ENCODE results near the gene TNFRSF1B.

The TNFRSF1B gene

GRCh38 chr1:12157366-12158231 lies 9.2 kb upstream of the TNFRSF1B start:
- DNase-seq = no peak

DNA sequence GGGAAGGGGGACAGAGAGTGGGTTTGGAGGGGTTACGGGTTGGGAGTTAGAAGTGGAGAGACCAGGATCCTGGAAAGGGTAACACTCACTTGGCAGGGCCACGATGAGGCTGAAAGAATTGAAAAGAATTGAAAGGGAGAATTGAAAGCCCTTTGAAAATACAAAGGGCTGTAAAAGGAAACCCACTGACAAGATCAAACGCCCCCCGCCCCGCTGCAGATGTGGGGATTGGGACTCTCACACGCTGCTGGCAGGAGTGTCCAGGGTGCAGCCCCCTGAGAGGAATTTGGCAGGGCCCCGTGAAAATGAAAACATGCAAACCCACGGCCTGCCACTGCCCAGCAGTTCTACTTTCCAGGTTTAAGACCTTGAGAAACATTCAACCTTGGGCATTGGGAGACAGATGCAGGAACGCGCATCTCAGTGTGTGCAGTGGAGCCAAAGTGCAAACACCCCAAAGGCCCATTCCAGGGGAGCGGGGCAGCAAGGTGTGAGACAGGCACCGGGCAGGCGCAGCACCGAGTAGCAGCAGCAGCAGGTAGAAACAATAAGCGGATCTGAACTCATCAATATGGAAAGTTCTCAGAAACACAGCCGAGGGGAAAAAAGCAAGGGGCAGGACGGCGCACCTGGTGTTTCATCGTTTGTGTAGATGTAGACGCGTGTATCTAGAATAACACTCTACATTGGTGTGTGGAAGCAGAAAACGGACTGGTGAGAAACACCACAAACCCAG lies 8.3 kb upstream of the TNFRSF1B start:
- no peak for DNase-seq

- no peak for DNase-seq
These were observed 7.0 kb upstream of the TNFRSF1B start for GRCh38 chr1:12159816-12160215.

DNA sequence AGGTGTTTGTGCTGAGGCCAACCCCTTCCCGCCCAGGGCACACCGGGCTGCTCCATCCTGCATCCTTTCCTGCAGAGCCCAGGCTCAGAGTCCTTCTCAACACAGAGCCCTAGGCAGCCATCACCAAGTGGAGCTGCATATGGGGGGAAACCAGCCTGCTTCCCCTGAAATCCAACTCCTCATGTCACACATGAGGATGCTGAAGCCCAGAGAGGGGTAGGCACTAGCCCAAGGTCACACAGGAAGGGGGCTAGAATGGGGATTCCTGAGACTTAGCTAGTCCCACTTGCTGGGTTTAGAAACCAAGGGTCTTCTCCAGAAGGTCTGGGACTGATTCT lies 5.5 kb upstream of the TNFRSF1B start:
- DNase-seq = no peak

DNA sequence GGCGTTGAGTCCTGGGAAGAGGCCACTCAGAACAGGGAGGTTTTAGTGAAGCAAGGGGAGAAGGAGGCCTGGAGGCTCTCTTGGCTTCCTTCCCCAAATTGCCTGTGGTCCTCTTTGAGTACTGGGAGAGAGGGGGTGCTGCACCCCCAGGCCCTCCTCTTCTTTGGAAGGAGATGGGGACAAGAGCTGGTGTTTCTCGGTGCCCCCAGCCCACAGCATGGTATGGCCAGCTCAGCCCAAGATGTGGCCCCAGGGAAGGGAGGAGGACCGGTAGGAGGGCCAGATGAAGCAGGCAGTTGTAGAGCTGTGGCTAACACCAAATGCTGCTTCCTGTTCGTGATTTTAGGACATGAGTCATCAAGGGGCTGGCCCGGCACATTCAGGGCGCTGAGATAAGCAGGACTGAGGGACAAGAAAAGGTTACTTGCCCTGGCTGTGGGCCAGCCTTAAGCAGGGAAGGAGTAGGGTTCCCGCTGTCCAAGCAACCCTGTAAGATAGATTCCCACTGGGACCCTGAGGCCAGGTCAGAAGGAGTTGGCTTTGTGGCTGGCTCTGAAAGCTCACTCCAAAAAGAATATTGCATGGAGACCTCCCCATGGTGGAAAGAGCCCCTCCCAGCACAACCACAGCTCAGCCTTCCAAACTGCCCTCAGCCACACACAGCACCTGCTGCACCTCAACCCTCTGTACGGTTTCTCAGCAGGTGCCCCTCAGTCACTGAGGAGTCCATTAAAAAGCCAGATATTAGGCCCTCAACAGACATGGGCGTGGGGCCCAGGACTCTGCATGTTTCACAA lies 4.9 kb upstream of the TNFRSF1B start:
- peak in 27 of 56 donors; percentile 12 to 62 (median 29) for DNase-seq

GRCh38 chr1:12162459-12163137 lies 4.2 kb upstream of the TNFRSF1B start:
- no peak for DNase-seq

DNA sequence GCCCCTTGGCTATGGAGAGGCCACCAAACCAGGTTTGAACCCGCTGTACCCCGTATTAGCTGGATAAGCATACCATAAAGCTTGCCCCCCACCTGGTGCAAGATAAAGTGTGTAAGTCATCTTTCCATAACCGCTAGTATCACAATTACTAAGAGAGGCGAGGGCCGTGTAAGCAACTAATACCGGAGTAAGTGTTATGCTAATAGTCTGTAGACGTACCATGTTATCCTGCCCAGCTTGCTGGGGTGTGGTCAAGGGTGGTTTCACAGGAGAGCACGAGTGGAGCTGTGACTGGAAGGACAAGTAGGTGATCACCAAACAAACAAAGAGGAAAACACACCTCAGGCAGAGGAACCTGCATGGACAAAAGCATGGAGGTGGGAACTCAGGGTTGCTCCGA lies 3.6 kb upstream of the TNFRSF1B start:
- DNase-seq = no peak

DNA sequence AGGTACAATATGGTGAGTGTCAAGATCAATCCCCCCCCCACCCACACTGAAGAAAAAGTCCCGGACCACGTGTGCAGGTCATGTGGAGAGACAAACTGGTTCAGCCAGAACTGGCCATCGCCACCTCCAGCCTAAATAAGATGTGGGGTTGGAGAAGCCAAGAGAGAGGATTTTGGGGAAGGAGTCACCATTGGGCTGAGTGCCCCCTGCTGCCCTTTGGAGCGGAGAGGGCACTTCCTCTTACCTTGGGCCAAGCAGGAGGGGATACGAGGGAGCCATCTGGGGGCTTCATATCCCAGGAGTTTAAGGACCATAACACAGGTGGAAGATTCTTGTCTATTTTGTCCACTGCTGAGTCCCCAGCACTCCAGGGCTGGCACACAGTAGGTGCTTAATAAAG lies 2.6 kb upstream of the TNFRSF1B start:
- DNase-seq = no peak

DNA sequence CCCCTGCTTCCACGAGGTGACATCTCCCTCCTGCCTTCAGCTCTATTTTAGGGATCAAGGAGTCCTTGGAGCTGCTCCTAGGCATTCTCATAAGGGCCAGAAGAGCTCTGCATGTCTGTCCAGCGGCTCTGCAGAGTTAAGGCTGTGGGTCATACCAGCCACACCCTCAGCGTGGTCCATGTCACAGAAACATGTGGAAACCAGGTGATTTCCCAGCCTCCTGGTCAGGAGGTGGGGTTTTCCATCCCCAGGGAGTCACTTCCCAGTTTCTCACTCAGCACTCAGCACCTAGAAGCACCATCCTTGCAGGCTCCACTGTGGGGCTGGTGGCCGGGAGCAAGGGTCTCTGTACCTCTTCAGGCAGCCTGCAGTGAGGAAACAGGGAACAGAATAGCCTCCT lies 1.4 kb upstream of the TNFRSF1B start:
- no peak for DNase-seq

GRCh38 chr1:12167493-12168429 lies 970 bp downstream of the TNFRSF1B start:
- no peak for DNase-seq

DNA sequence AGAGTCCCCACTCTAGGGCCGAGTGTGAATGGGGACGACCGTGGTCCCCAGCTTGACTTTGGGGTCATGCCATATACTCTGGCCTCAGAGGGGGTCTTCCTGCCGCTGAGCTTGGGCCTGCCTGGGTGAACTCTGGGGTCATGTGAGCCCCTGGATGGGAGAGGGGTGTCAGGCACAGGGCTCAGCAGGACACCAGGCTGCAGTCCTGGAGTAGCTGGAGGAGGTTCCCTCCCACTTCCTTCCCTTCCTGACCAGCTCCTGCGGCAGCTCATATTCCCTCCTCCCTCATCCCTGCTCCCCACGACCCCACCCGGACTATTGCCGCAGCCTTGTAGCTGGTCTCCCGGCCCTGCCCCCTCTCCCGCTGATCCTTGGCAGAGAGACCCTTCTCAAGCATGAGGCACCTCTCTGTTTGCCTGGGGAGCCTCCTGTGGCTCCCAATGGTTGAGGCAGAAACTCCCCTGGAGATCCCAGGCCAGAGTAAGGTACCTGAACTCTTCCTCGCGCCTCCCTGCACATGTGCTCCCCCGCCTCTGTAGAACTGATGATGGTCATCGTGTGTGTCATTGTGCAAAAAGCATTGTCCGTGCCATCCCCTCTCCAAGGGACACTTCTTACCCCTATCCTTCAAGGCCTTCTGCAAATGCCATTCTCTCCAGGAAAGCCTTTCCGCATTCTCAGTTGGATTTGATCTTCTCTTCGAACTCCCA lies 1.8 kb downstream of the TNFRSF1B start:
- DNase-seq = no peak

DNA sequence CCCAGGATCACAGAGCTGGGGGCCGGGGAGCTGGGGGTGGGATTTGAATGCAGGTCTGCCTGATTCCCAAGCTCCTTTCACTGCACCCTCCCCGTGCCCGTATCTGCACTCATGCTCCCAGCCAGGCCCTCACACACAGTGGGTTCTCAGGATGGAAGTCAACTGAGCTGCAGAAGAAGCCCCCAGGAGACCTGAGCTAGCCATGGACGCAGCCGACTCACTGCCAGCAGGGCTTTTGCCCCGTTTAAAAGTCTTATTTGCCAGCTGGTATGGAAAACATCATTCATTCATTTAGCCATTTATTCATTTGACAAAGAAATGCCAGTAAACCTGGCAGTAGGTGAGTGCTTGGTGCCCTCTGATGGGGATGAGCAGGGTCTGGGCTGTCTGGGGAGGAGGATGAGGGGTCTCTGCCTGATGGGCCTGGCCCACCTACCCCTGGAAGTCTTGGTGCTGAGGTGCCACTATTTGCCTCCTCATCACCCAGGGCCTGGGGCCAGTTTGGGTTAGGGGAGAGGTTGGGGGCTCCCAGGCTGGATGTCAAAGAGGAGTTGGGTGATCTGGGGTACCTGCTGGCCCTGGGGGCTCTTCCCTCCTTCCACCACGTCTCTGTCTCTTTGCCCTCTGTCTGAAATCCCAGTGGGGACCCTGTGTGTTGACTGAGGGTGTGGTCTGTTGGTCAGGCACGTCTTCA lies 2.8 kb downstream of the TNFRSF1B start:
- DNase-seq = no peak

GRCh38 chr1:12170263-12170671 lies 3.5 kb downstream of the TNFRSF1B start:
- DNase-seq = no peak

- DNase-seq = no peak
These were observed 4.6 kb downstream of the TNFRSF1B start for GRCh38 chr1:12171206-12172041.

DNA sequence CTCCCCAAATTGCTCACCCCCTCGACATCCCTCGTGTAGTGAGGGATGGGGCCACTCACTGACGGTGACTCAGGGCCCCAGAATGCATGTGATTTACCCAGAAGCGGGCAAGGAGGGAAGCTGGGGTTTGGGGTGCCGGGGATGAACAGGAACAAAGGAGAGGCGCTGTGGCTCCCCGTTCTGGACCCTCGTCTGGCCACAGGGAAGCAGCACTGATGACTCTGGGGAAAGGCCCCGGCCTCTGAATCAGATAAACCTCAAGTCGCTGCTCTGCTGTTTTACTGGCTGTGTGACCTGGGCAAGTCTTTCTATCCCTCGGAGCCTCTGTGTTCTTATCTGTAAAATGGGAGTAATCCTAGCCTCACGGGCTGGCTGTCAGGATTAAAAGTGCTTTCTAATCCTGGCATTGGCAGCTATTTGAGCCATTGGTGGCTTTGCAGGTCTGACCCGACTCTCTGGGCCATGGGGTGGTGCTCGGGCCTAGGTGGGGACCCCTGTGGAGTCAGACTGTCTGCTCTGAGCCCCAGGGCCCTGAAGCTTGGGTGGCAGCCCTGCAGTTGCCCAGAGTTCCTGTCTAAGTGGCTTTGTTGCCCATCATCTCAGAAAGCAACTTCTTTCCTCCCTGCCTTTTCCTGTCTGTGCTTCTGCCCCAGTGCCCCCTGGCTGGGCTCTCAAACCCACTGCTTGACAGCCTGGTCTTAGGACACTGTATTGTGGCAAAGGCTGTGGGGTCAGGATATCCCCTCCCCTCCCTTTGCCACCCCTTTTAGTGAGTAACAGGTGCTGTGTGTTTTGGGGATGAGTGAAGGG lies 5.5 kb downstream of the TNFRSF1B start:
- DNase-seq = no peak

- DNase-seq = no peak
These were observed 6.3 kb downstream of the TNFRSF1B start for GRCh38 chr1:12173041-12173509.

- DNase-seq = peak in 13 of 56 donors; percentile 10 to 50 (median 24)
These were observed 6.9 kb downstream of the TNFRSF1B start for GRCh38 chr1:12173631-12174121.
